GM13976 (cell line): ENCODE data around the gene RNF207.
A peak's percentile ranks its signal among the peaks of the same experiment; 100 is the strongest.

Source experiments
- DNase-seq: peaks from one replicate; pipeline ENCODE4 v3.0.0; 2012; ENCODE audit warnings: low spot score
- in situ Hi-C: fragments of 300-500 bp; cut with MboI; formaldehyde crosslinking; loops from one replicate; pipeline ENCODE4 v1.12.0; 2022; ENCODE audit warnings: low sequenced_read_pairs, mixed read lengths, inconsistent platforms; ENCODE audit not compliant: unreplicated experiment
- TF ChIP-seq, protein P1 (sequence below): IDR thresholded peaks from 2 replicates; pipeline ENCODE4 v1.5.1; 2012; ENCODE audit warnings: borderline replicate concordance, mild to moderate bottlenecking; ENCODE audit not compliant: insufficient read depth; ENCODE audit errors: extremely low read depth, missing control alignments, control extremely low read depth

The RNF207 gene, protein sequence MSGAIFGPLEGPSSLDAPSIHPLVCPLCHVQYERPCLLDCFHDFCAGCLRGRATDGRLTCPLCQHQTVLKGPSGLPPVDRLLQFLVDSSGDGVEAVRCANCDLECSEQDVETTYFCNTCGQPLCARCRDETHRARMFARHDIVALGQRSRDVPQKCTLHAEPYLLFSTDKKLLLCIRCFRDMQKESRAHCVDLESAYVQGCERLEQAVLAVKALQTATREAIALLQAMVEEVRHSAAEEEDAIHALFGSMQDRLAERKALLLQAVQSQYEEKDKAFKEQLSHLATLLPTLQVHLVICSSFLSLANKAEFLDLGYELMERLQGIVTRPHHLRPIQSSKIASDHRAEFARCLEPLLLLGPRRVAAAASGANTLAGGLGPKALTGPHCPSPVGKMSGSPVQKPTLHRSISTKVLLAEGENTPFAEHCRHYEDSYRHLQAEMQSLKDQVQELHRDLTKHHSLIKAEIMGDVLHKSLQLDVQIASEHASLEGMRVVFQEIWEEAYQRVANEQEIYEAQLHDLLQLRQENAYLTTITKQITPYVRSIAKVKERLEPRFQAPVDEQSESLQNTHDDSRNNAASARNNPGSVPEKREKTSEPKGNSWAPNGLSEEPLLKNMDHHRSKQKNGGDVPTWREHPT

DNA sequence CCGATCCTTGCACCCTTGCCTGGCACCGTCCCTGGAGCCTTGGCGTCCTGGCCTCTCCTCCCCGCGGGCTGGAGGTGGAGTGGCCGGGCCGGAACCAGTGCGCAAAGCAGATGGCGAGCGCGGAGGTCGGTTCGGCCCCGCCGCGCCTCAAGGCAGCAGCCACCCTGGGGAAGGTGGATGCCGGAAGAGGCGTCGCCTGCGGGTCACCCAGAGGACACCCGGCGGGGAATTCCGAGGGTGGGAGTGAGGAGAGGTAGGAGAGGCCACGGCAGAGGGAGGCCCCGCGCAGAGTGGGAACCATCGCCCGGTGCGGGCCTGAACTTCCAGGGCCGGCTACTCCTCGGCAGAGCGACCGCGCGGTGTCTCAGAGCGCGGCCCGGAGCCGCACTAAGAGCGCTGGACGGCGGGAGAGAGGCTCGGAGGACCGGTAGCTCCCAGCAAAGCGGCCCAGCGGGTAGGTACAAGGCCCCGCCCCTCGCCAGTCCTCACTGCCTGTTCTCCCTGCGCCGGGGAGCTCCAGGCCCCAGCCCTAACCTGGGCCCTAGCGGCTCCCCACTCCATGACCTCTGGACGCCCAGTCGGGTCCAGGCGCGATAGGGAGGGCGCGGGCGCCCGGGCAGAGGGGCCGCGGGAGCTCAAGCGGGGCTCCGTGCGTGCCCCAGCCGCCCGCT, at the start of gene RNF207:
Gene RNF207 (plus strand): TSS at position 271 of the 671 bp plus-strand sequence. CDS start 417 bp downstream, outside the sequence.
- in situ Hi-C loops: no loop called here
- TF ChIP-seq, protein P1, sequence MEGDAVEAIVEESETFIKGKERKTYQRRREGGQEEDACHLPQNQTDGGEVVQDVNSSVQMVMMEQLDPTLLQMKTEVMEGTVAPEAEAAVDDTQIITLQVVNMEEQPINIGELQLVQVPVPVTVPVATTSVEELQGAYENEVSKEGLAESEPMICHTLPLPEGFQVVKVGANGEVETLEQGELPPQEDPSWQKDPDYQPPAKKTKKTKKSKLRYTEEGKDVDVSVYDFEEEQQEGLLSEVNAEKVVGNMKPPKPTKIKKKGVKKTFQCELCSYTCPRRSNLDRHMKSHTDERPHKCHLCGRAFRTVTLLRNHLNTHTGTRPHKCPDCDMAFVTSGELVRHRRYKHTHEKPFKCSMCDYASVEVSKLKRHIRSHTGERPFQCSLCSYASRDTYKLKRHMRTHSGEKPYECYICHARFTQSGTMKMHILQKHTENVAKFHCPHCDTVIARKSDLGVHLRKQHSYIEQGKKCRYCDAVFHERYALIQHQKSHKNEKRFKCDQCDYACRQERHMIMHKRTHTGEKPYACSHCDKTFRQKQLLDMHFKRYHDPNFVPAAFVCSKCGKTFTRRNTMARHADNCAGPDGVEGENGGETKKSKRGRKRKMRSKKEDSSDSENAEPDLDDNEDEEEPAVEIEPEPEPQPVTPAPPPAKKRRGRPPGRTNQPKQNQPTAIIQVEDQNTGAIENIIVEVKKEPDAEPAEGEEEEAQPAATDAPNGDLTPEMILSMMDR: no peak
- peak; percentile 94 for DNase-seq

DNA sequence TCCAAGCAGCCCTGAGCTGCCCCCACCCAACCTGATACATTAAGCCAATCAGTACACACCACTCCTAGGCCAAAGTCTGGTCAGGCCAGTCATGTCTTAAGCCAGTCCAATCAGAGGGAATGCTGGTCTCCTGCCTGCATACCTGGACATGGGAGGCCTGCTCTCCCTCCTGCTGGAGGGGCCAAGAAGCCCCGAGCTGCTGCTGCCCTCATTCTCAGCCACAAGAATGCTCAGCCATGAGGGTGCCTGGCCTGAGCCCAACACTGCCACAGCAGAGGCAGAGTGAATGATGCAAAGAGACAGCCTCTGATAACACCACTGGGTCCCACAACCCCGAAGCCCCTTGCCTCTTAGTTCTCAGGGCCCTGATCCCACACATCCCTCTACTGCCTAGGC, 48.8 kb upstream of the RNF207 start:
- DNase-seq: no peak
- in situ Hi-C loops: no loop called here
- TF ChIP-seq, protein P1: no peak

DNA sequence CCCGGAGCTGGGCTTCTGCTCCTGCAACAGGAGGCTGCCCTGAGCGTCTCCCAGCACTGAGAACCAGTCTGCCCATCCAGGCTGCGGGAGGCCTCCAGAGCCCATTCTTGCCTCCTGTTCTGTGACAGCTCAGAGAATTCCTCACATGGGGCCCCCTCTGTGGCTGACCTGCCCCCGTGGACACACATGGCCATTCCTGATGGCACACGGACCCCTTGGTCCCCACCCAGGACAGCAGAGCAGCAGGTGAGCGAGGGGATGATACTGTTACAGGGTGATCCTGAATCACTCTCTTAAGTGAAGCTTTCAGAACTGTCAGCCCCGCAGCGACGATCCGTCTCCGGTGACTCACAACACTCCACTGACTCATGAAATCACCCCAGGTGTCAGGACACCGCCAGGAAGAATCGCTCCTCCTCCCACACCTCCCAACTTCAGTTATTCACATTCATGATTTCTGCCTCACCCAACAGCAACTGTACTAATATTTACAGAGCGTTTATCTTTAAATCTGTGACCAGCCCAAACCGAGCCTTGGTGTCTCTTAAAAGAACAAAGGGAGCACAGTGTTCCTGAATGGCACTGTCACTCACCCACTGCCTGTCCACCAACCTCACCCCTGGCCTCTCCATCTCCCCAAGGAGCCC, 48.3 kb upstream of the RNF207 start:
- TF ChIP-seq, protein P1: no peak
- in situ Hi-C loops: no loop called here
- no peak for DNase-seq

DNA sequence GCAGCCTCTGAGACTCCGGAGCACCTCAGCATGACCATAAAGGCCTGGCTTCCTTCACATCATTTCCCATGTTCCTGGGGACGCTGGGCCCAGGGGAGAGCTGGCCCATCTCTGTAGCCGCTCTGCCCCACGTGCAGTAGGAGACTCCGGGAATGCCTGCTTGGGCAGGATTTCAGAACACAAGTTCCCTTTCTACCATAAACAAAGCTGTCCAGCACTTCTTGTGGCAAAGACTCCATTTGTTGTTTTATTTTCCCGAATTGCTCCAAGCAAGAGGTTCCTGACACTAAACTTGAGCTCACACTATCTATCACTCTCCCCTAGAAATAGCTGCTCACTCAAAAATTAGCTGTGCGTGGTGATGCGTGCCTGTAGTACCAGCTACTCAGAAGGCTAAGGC, 47.7 kb upstream of the RNF207 start:
- TF ChIP-seq, protein P1: no peak
- in situ Hi-C loops: no loop called here
- DNase-seq: no peak

DNA sequence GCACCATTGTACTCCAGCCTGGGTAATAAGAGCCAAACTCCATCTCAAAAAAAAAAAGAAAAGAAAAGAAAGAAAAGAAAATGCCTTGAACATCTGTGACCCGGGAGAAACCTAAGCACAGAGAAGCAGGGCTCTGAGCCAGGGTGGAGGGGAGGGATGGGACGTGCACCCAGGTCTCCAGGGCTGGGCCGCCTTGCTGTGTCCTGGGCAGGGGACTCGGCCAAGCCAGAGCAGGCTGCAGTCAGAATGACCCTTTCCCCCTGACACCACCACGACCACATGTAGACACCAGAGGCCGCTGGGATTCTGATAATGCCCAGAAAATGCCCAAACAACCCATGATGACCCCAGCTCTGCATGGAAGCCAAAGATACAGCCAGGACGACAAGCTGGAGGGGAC, 43.6 kb upstream of the RNF207 start:
- in situ Hi-C loops: no loop called here
- no peak for DNase-seq
- TF ChIP-seq, protein P1: no peak

DNA sequence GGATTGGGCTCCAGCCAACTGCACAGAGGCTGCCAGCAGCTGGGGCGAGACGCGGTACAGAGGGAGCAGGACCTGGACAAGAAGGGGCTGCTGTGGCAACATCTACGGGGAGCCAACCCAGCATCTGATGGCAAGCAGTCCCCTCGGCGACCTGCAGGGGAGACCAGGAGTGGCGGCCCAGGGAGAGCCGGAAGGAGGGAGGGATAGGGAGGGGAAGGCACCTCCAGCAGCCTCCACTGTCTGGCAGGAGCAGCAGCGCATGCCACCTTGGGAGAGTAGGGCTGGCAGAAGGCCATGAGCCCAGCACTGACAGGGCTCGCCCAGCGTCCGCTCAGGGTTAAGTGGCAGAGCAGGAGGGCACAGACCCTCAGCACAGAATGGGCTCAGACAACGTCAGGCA, 43.1 kb upstream of the RNF207 start:
- DNase-seq: no peak
- in situ Hi-C loops: no loop called here
- TF ChIP-seq, protein P1: no peak
